NT2/D1 (cell line): ENCODE measurements around the gene UNC45A.

Experiments
- SUZ12 ChIP-seq: IDR thresholded peaks from 2 replicates; pipeline ENCODE4 v1.6.1; 2011; ENCODE audit not compliant: insufficient read length, insufficient read depth; ENCODE audit errors: extremely low read depth
- YY1 ChIP-seq: IDR thresholded peaks from 2 replicates; pipeline ENCODE4 v1.6.1; 2011; ENCODE audit not compliant: insufficient read length, insufficient read depth
- ZNF274 ChIP-seq: IDR thresholded peaks from 2 replicates; pipeline ENCODE4 v1.6.1; 2011; ENCODE audit warnings: mild to moderate bottlenecking, low read depth, low read length

DNA sequence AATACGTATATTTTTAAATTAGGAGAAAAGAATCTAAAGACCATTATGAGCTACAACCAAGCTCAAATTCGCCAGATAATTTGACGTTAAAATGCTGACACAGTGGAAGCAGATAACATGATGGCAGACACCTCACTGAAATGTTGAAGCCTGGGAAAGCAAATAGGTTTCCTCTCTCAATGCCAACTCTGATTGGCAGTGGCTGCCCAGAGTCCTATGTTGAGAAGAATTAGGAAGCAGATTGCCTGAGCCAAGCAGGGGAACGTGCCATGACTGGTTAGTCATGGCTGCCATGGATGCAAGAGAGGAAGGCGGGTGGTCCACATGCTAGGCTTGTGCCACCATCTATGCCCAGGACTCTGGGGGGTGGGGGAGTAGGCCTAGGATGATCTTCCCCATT, 3.2 kb downstream of the UNC45A start:
- TF ChIP-seq YY1 (no peak), ZNF274 (no peak), SUZ12 (no peak)
